ENCODE results near the gene CCDC85A.

GRCh38 chr2:56244506-56244905 lies 60.7 kb downstream of the CCDC85A start:
- TF ChIP-seq EZH2 (IDR thresholded peaks at IDR 0.05) (no peak), POLR2AphosphoS5 (IDR thresholded peaks at IDR 0.05; ENCODE audit: borderline replicate concordance, low read depth, low read length) (no peak), FOXP2 (optimal IDR thresholded peaks at IDR 0.05; ENCODE audit: control extremely low read depth, extremely low read length, insufficient read depth) (no peak)
